ENCODE results near the gene KMO. TPM values are rescaled to one million over a fixed set of nuclear protein-coding genes. Genes with fewer than 3 reads are reported as not detected.

The KMO gene
- total and polyA plus RNA-seq, 2 of the 13 experiments (the other 11 are each of a cell fraction or from before 2014, with no cell fraction given): 0.01 TPM; not detected in 1

DNA sequence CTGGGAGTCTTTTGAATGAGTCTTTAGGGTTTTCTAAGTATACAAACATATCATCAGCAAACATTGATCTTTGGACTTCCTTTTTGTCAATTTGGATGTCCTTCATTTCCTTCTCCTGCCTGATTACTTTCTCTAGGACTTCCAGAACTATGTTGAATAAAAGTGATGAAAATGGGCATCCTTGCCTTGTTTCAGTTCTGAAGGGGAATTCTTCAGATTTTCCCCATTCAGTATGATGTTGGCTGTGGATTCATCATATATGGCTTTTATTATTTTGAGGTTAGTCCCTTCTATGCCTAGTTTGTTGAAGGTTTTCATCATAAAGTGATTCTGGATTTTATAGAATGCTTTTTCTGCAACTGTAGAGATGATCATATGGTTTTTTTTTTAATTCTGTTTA, 42.0 kb downstream of the KMO start (continued):
- TF ChIP-seq, protein P1, sequence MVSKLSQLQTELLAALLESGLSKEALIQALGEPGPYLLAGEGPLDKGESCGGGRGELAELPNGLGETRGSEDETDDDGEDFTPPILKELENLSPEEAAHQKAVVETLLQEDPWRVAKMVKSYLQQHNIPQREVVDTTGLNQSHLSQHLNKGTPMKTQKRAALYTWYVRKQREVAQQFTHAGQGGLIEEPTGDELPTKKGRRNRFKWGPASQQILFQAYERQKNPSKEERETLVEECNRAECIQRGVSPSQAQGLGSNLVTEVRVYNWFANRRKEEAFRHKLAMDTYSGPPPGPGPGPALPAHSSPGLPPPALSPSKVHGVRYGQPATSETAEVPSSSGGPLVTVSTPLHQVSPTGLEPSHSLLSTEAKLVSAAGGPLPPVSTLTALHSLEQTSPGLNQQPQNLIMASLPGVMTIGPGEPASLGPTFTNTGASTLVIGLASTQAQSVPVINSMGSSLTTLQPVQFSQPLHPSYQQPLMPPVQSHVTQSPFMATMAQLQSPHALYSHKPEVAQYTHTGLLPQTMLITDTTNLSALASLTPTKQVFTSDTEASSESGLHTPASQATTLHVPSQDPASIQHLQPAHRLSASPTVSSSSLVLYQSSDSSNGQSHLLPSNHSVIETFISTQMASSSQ (IDR thresholded peaks at IDR 0.05; ENCODE audit: low read depth): no peak
- TF ChIP-seq, protein P1 (CRISPR knock-in tag; IDR thresholded peaks at IDR 0.05; ENCODE audit: borderline replicate concordance): no peak
- TF ChIP-seq SRY (CRISPR knock-in tag; IDR thresholded peaks at IDR 0.05): no peak
- no peak for TF ChIP-seq NFE2L1 (CRISPR knock-in tag; IDR thresholded peaks at IDR 0.05; ENCODE audit: borderline replicate concordance)
- TF ChIP-seq ZNF317 (CRISPR knock-in tag; IDR thresholded peaks at IDR 0.05): no peak
- no peak for TF ChIP-seq ZNF12 (CRISPR knock-in tag; IDR thresholded peaks at IDR 0.05)
- TF ChIP-seq, protein P2, sequence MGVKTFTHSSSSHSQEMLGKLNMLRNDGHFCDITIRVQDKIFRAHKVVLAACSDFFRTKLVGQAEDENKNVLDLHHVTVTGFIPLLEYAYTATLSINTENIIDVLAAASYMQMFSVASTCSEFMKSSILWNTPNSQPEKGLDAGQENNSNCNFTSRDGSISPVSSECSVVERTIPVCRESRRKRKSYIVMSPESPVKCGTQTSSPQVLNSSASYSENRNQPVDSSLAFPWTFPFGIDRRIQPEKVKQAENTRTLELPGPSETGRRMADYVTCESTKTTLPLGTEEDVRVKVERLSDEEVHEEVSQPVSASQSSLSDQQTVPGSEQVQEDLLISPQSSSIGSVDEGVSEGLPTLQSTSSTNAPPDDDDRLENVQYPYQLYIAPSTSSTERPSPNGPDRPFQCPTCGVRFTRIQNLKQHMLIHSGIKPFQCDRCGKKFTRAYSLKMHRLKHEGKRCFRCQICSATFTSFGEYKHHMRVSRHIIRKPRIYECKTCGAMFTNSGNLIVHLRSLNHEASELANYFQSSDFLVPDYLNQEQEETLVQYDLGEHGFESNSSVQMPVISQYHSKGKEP (CRISPR knock-in tag; IDR thresholded peaks at IDR 0.05): no peak
- no peak for TF ChIP-seq HMGXB3 (CRISPR knock-in tag; IDR thresholded peaks at IDR 0.05; ENCODE audit: borderline replicate concordance)
- TF ChIP-seq ZNF280B (CRISPR knock-in tag; IDR thresholded peaks at IDR 0.05; ENCODE audit: borderline replicate concordance): no peak

All from HepG2 (cell line).